PFSK-1 (cell line): Measurements from ENCODE around the gene TBC1D22A.

Experiments
- POLR2AphosphoS5 ChIP-seq: IDR thresholded peaks from 2 replicates; pipeline ENCODE4 v1.6.1; 2012; ENCODE audit warnings: low read depth, mild to moderate bottlenecking, control low read depth, low read length, moderate library complexity
- TF ChIP-seq, protein P1 (sequence below), 2 experiments: IDR thresholded peaks; 2 replicates each; pipeline versions ENCODE4 v1.6.1 to v1.8.0; 2011 to 2012; ENCODE audit warnings: low read depth in 2 of 2, low read length in 2 of 2, control low read depth in 1 of 2, inconsistent platforms in 1 of 2, mild to moderate bottlenecking in 1 of 2, moderate library complexity in 1 of 2; ENCODE audit not compliant: insufficient read depth in 1 of 2

DNA sequence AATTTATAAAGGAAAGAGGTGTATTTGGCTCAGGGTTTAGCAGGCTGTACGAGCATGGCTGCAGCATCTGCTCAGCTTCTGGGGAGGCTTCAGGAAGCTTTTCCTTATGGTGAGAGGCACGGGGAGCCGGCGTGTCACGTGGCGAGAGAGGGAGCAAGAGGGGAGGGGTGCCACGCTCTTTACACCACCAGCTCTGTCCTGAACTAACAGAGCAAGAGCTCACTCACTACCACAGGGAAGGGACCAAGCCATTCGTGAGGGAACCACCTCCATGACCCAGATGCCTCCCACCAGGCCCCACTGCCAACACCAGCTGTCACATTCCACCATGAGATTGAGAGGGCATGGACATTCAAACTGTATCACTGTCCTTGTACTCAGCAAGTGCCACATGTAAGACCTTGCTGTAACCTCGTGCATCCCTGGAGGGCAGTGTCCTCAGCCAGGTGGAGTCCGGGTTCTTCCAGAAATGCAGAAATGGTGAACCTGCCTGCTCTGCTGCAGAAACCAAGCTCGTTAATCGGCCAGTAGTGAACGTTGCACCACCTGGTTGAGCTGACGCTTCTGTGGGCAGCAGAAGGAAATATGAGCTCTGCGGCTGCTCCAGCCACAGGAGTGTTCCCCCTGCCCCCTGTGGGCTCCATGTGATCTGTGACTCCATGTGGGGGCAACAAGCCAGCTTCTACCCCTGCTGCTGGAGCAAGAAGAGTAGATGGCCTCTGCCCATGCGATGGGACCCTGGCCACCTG, 368.6 kb downstream of the TBC1D22A start:
- TF ChIP-seq, protein P1, sequence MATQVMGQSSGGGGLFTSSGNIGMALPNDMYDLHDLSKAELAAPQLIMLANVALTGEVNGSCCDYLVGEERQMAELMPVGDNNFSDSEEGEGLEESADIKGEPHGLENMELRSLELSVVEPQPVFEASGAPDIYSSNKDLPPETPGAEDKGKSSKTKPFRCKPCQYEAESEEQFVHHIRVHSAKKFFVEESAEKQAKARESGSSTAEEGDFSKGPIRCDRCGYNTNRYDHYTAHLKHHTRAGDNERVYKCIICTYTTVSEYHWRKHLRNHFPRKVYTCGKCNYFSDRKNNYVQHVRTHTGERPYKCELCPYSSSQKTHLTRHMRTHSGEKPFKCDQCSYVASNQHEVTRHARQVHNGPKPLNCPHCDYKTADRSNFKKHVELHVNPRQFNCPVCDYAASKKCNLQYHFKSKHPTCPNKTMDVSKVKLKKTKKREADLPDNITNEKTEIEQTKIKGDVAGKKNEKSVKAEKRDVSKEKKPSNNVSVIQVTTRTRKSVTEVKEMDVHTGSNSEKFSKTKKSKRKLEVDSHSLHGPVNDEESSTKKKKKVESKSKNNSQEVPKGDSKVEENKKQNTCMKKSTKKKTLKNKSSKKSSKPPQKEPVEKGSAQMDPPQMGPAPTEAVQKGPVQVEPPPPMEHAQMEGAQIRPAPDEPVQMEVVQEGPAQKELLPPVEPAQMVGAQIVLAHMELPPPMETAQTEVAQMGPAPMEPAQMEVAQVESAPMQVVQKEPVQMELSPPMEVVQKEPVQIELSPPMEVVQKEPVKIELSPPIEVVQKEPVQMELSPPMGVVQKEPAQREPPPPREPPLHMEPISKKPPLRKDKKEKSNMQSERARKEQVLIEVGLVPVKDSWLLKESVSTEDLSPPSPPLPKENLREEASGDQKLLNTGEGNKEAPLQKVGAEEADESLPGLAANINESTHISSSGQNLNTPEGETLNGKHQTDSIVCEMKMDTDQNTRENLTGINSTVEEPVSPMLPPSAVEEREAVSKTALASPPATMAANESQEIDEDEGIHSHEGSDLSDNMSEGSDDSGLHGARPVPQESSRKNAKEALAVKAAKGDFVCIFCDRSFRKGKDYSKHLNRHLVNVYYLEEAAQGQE (IDR thresholded peaks at IDR 0.05; ENCODE audit: insufficient read depth in 1 of 2, low read depth in 2 of 2, low read length in 2 of 2): no peak
- TF ChIP-seq POLR2AphosphoS5: no peak
